Stimulated activated CD8-positive, alpha-beta memory T cell treated with anti-CD3 and anti-CD28 coated beads, Interleukin-15, amount 100 ng/mL, for 24 hours (primary cell): ENCODE data around the gene TMEM204.

Experiments
- DNase-seq: peaks from one replicate; pipeline ENCODE4 v3.0.0-alpha.2; 2020; ENCODE audit warnings: low read depth

Gene TMEM204

GRCh38 chr16:1520461-1520860 is 13.0 kb upstream of the TMEM204 start:
- DNase-seq, result no peak

- no peak for DNase-seq
Observed at GRCh38 chr16:1523581-1524245, 9.8 kb upstream of the TMEM204 start.

GRCh38 chr16:1524366-1524765 is 9.1 kb upstream of the TMEM204 start:
- no peak for DNase-seq

GRCh38 chr16:1525871-1526607 is 7.4 kb upstream of the TMEM204 start:
- DNase-seq, result no peak

GRCh38 chr16:1526608-1527555 is 6.6 kb upstream of the TMEM204 start:
- DNase-seq, result no peak

GRCh38 chr16:1527836-1528811 is 5.3 kb upstream of the TMEM204 start:
- no peak for DNase-seq

- no peak for DNase-seq
Observed at GRCh38 chr16:1528921-1529537, 4.4 kb upstream of the TMEM204 start.

GRCh38 chr16:1530349-1530882 is 3.0 kb upstream of the TMEM204 start:
- DNase-seq, result no peak

GRCh38 chr16:1530883-1531637 is 2.4 kb upstream of the TMEM204 start:
- no peak for DNase-seq

GRCh38 chr16:1531638-1531910 is 1.9 kb upstream of the TMEM204 start:
- DNase-seq, result no peak

GRCh38 chr16:1532081-1532760 is 1.2 kb upstream of the TMEM204 start:
- DNase-seq, result no peak

GRCh38 chr16:1532771-1533170 is 695 bp upstream of the TMEM204 start:
- no peak for DNase-seq

- DNase-seq, result no peak
Observed at GRCh38 chr16:1534021-1535020, 855 bp downstream of the TMEM204 start.

- DNase-seq, result no peak
Observed at GRCh38 chr16:1535391-1536291, 2.2 kb downstream of the TMEM204 start.

- DNase-seq, result no peak
Observed at GRCh38 chr16:1536601-1537000, 3.1 kb downstream of the TMEM204 start.

GRCh38 chr16:1537138-1537577 is 3.7 kb downstream of the TMEM204 start:
- no peak for DNase-seq

GRCh38 chr16:1537763-1538289 is 4.4 kb downstream of the TMEM204 start:
- no peak for DNase-seq
